Activated T-cell treated with anti-CD3 and anti-CD28 coated beads, Interleukin-2, amount 50 U/mL, for 24 hours (primary cell): ENCODE measurements around the gene HOXB6.

Source experiments
- DNase-seq: peaks from one replicate; pipeline ENCODE4 v3.0.0-alpha.2; 2020
- H3K27ac Mint-ChIP-seq: 2 replicates; pipeline ENCODE4 v1.8.0; 2020; ENCODE audit warnings: mild to moderate bottlenecking, mixed read lengths
- H3K27me3 Mint-ChIP-seq: 2 replicates; pipeline ENCODE4 v1.8.0; 2020; ENCODE audit warnings: mixed read lengths
- H3K36me3 Mint-ChIP-seq: 2 replicates; pipeline ENCODE4 v1.8.0; 2020; ENCODE audit warnings: low read depth, mixed read lengths
- H3K4me1 Mint-ChIP-seq: 2 replicates; pipeline ENCODE4 v1.8.0; 2020; ENCODE audit warnings: low read depth, mixed read lengths
- H3K4me3 Mint-ChIP-seq: 2 replicates; pipeline ENCODE4 v1.8.0; 2020; ENCODE audit warnings: mild to moderate bottlenecking, moderate library complexity, mixed read lengths
- H3K9me3 Mint-ChIP-seq: 2 replicates; pipeline ENCODE4 v1.8.0; 2020; ENCODE audit warnings: mixed read lengths

HOXB6 gene

GRCh38 chr17:48559840-48560817 lies 44.7 kb downstream of the HOXB6 start:
- no peak overlapping the region for H3K27ac Mint-ChIP-seq
- peaks cover 56% of the 10 kb centered on the region for H3K27me3 Mint-ChIP-seq
- H3K36me3 Mint-ChIP-seq: no peaks in the 10 kb centered on the region
- no peak for DNase-seq
- H3K9me3 Mint-ChIP-seq: no peaks in the 10 kb centered on the region
- H3K4me3 Mint-ChIP-seq: no peak overlapping the region
- H3K4me1 Mint-ChIP-seq: peaks cover 11% of the 10 kb centered on the region

- H3K9me3 Mint-ChIP-seq: no peaks in the 10 kb centered on the region
- no peaks in the 10 kb centered on the region for H3K36me3 Mint-ChIP-seq
- DNase-seq: no peak
- H3K4me3 Mint-ChIP-seq: no peak overlapping the region
- H3K27me3 Mint-ChIP-seq: peaks cover 64% of the 10 kb centered on the region
- peaks cover 10% of the 10 kb centered on the region for H3K4me1 Mint-ChIP-seq
- no peak overlapping the region for H3K27ac Mint-ChIP-seq
Observed at GRCh38 chr17:48559122-48559839, 45.5 kb downstream of the HOXB6 start.

GRCh38 chr17:48558831-48559121 lies 46.0 kb downstream of the HOXB6 start:
- Mint-ChIP-seq H3K36me3 (no peaks in the 10 kb centered on the region), H3K9me3 (no peaks in the 10 kb centered on the region), H3K4me3 (no peak overlapping the region), H3K27ac (no peak overlapping the region), H3K4me1 (peaks cover 9% of the 10 kb centered on the region), H3K27me3 (peaks cover 64% of the 10 kb centered on the region)
- DNase-seq: no peak

GRCh38 chr17:48558057-48558830 lies 46.5 kb downstream of the HOXB6 start:
- H3K4me1 Mint-ChIP-seq: peaks cover 7% of the 10 kb centered on the region
- no peak overlapping the region for H3K27ac Mint-ChIP-seq
- H3K27me3 Mint-ChIP-seq: peaks cover 58% of the 10 kb centered on the region
- DNase-seq: no peak
- no peak overlapping the region for H3K4me3 Mint-ChIP-seq
- no peaks in the 10 kb centered on the region for H3K9me3 Mint-ChIP-seq
- H3K36me3 Mint-ChIP-seq: no peaks in the 10 kb centered on the region

- H3K27me3 Mint-ChIP-seq: peaks cover 46% of the 10 kb centered on the region
- H3K36me3 Mint-ChIP-seq: no peaks in the 10 kb centered on the region
- no peak for DNase-seq
- no peak overlapping the region for H3K27ac Mint-ChIP-seq
- peaks cover 7% of the 10 kb centered on the region for H3K4me1 Mint-ChIP-seq
- no peaks in the 10 kb centered on the region for H3K9me3 Mint-ChIP-seq
- H3K4me3 Mint-ChIP-seq: no peak overlapping the region
Observed at GRCh38 chr17:48556576-48557401, 48.0 kb downstream of the HOXB6 start.

- no peak for DNase-seq
- H3K4me3 Mint-ChIP-seq: no peak overlapping the region
- H3K27me3 Mint-ChIP-seq: peaks cover 42% of the 10 kb centered on the region
- no peaks in the 10 kb centered on the region for H3K9me3 Mint-ChIP-seq
- no peak overlapping the region for H3K27ac Mint-ChIP-seq
- H3K4me1 Mint-ChIP-seq: peaks cover 7% of the 10 kb centered on the region
- H3K36me3 Mint-ChIP-seq: no peaks in the 10 kb centered on the region
Observed at GRCh38 chr17:48556229-48556575, 48.6 kb downstream of the HOXB6 start.

- no peak for DNase-seq
- no peaks in the 10 kb centered on the region for H3K9me3 Mint-ChIP-seq
- peak overlapping the region; percentile 37 for H3K27ac Mint-ChIP-seq
- H3K4me1 Mint-ChIP-seq: peaks cover 7% of the 10 kb centered on the region
- H3K36me3 Mint-ChIP-seq: no peaks in the 10 kb centered on the region
- H3K4me3 Mint-ChIP-seq: peak overlapping the region; percentile 67
- peaks cover 42% of the 10 kb centered on the region for H3K27me3 Mint-ChIP-seq
Observed at GRCh38 chr17:48555258-48556228, 49.2 kb downstream of the HOXB6 start.

GRCh38 chr17:48554412-48555257 lies 50.2 kb downstream of the HOXB6 start:
- DNase-seq: no peak
- H3K36me3 Mint-ChIP-seq: no peaks in the 10 kb centered on the region
- no peaks in the 10 kb centered on the region for H3K9me3 Mint-ChIP-seq
- peak overlapping the region; percentile 67 for H3K4me3 Mint-ChIP-seq
- H3K27me3 Mint-ChIP-seq: peaks cover 42% of the 10 kb centered on the region
- H3K27ac Mint-ChIP-seq: no peak overlapping the region
- peaks cover 7% of the 10 kb centered on the region for H3K4me1 Mint-ChIP-seq

GRCh38 chr17:48553826-48554225 lies 51.0 kb downstream of the HOXB6 start:
- no peak overlapping the region for H3K4me3 Mint-ChIP-seq
- no peak overlapping the region for H3K27ac Mint-ChIP-seq
- DNase-seq: no peak
- H3K36me3 Mint-ChIP-seq: no peaks in the 10 kb centered on the region
- no peaks in the 10 kb centered on the region for H3K9me3 Mint-ChIP-seq
- peaks cover 39% of the 10 kb centered on the region for H3K27me3 Mint-ChIP-seq
- peaks cover 7% of the 10 kb centered on the region for H3K4me1 Mint-ChIP-seq

GRCh38 chr17:48553190-48553547 lies 51.6 kb downstream of the HOXB6 start:
- Mint-ChIP-seq H3K4me3 (no peak overlapping the region), H3K27me3 (peaks cover 34% of the 10 kb centered on the region), H3K9me3 (no peaks in the 10 kb centered on the region)

GRCh38 chr17:48552466-48553189 lies 52.2 kb downstream of the HOXB6 start:
- DNase-seq: no peak
- Mint-ChIP-seq H3K4me1 (peaks cover 18% of the 10 kb centered on the region), H3K27me3 (peaks cover 29% of the 10 kb centered on the region)

More at GRCh38 chr17:48553190-48553547, 51.6 kb downstream of the HOXB6 start:
- peaks cover 13% of the 10 kb centered on the region for H3K4me1 Mint-ChIP-seq
- no peaks in the 10 kb centered on the region for H3K36me3 Mint-ChIP-seq
- H3K27ac Mint-ChIP-seq: no peak overlapping the region
- no peak for DNase-seq

More at GRCh38 chr17:48552466-48553189, 52.2 kb downstream of the HOXB6 start:
- Mint-ChIP-seq H3K27ac (no peak overlapping the region), H3K9me3 (no peaks in the 10 kb centered on the region), H3K4me3 (no peak overlapping the region), H3K36me3 (no peaks in the 10 kb centered on the region)
